Endothelial cell of umbilical vein (primary cell): Measurements from ENCODE around the gene MAPK8. TPM values are rescaled to one million over a fixed set of nuclear protein-coding genes. Genes with fewer than 3 reads are reported as not detected.

Experiments
- BruUV-seq: library from RNA; stranded (reverse); fragments of 400-500 nt; replicated peaks from 2 replicates; lab custom pipeline; 2021; lab: Mats Ljungman, UMichigan
- CTCF ChIA-PET: fragments of 300-600, 350-600 bp; sonication (Branson Sonifier 250); formaldehyde crosslinking; loops from one replicate; lab custom pipeline; 2021; ENCODE audit warnings: antibody characterized with exemption, inconsistent platforms; lab: Charles Lee
- POLR2A ChIA-PET: fragments of 300-600, 350-600 bp; sonication (Branson Sonifier 250); formaldehyde crosslinking; loops from one replicate; lab custom pipeline; 2021; ENCODE audit warnings: antibody characterized with exemption, inconsistent platforms; lab: Charles Lee
- DNase-seq: peaks from one replicate; pipeline ENCODE4 v3.0.0-alpha.2; 2011; ENCODE audit warnings: low read depth, low spot score
- FAIRE-seq: peaks from 2 replicates; lab custom pipeline; 2011; peaks lifted over from hg19 to GRCh38; lab: Jason Lieb, UNC
- H2AFZ ChIP-seq: 2 replicates; pipeline ENCODE4 v1.6.0; 2012; ENCODE audit warnings: low read depth, low read length, control low read depth, inconsistent platforms
- H3K27ac ChIP-seq: 2 replicates; pipeline ENCODE4 v1.5.1; 2011; ENCODE audit warnings: low read depth, mild to moderate bottlenecking, control low read depth, low read length, moderate library complexity; ENCODE audit not compliant: insufficient read depth
- H3K27me3 ChIP-seq, 2 experiments: 2 replicates each; pipeline versions ENCODE4 v1.6.0 to v1.6.1; 2011; ENCODE audit warnings: low read length in 2 of 2, mixed read lengths in 1 of 2; ENCODE audit not compliant: control insufficient read depth in 2 of 2, insufficient read depth in 2 of 2
- H3K36me3 ChIP-seq, 2 experiments: 2 replicates in 1 of 2; 3 replicates in 1 of 2; pipeline ENCODE4 v1.5.1; 2011; ENCODE audit warnings: low read length in 2 of 2, mild to moderate bottlenecking in 1 of 2, moderate library complexity in 1 of 2; ENCODE audit not compliant: control insufficient read depth in 2 of 2, insufficient read depth in 2 of 2; ENCODE audit errors: extremely low read depth in 1 of 2
- H3K4me1 ChIP-seq: 3 replicates; pipeline ENCODE4 v1.5.1; 2011; ENCODE audit warnings: mild to moderate bottlenecking, low read length; ENCODE audit not compliant: control insufficient read depth, insufficient read depth; ENCODE audit errors: extremely low read depth
- H3K4me2 ChIP-seq: 2 replicates; pipeline ENCODE4 v1.6.1; 2011; ENCODE audit warnings: low read length, control low read depth, mixed read lengths; ENCODE audit not compliant: insufficient read depth
- H3K4me3 ChIP-seq, 3 experiments: fragments of 200-600 bp in 1 of 3; sonication (generic), shearing (Covaris generic) in 1 of 3; replicated peaks in 1 of 3; 2 replicates each; pipeline ENCODE4 v1.5.1; 2011 to 2016; ENCODE audit warnings: control low read depth in 3 of 3, low read length in 3 of 3, mild to moderate bottlenecking in 2 of 3, inconsistent platforms in 1 of 3, low read depth in 1 of 3, moderate library complexity in 1 of 3; ENCODE audit not compliant: insufficient read depth in 1 of 3
- H3K79me2 ChIP-seq: 2 replicates; pipeline ENCODE4 v1.6.0; 2012; ENCODE audit warnings: low read length, inconsistent platforms; ENCODE audit not compliant: control insufficient read depth, insufficient read depth
- H3K9ac ChIP-seq: replicated peaks from 2 replicates; pipeline ENCODE3; 2011; ENCODE audit warnings: low read length, control low read depth; ENCODE audit not compliant: insufficient read depth; ENCODE audit errors: extremely low read depth
- H3K9me1 ChIP-seq: replicated peaks from 3 replicates; pipeline ENCODE4 v1.6.0; 2011; ENCODE audit warnings: mild to moderate bottlenecking, low read length; ENCODE audit not compliant: control insufficient read depth, insufficient read depth; ENCODE audit errors: extremely low read depth
- H3K9me3 ChIP-seq: replicated peaks from 2 replicates; pipeline ENCODE4 v1.5.1; 2012; ENCODE audit warnings: low read length, inconsistent platforms; ENCODE audit not compliant: control insufficient read depth, insufficient read depth
- H4K20me1 ChIP-seq: replicated peaks from 2 replicates; pipeline ENCODE3; 2011; ENCODE audit warnings: mild to moderate bottlenecking, low read length; ENCODE audit not compliant: control insufficient read depth, insufficient read depth; ENCODE audit errors: extremely low read depth
- CTCF ChIP-seq, 2 donors: IDR thresholded peaks; 1 replicate in 1 of 2; 2 replicates in 1 of 2; pipeline ENCODE4 v1.5.1; 2011; ENCODE audit warnings: low read length in 2 of 2, mild to moderate bottlenecking in 2 of 2, moderate library complexity in 2 of 2, control low read depth in 1 of 2, inconsistent platforms in 1 of 2, low read depth in 1 of 2; ENCODE audit not compliant: insufficient read depth in 1 of 2; ENCODE audit errors: extremely low read depth in 1 of 2
- EZH2 ChIP-seq: IDR thresholded peaks from 2 replicates; pipeline ENCODE4 v1.6.1; 2012; ENCODE audit warnings: borderline replicate concordance, low read depth, mild to moderate bottlenecking, moderate library complexity, low read length, inconsistent platforms; ENCODE audit not compliant: severe bottlenecking
- FOS ChIP-seq: IDR thresholded peaks from 2 replicates; pipeline ENCODE4 v1.6.1; 2011; ENCODE audit warnings: mild to moderate bottlenecking, low read length, moderate library complexity, borderline replicate concordance; ENCODE audit not compliant: insufficient read depth
- GATA2 ChIP-seq: IDR thresholded peaks from 2 replicates; pipeline ENCODE4 v1.7.0; 2011; ENCODE audit warnings: low read depth, mild to moderate bottlenecking, moderate library complexity, mixed read lengths, low read length; ENCODE audit not compliant: insufficient read length, insufficient read depth
- JUN ChIP-seq: IDR thresholded peaks from 2 replicates; pipeline ENCODE4 v1.6.1; 2011; ENCODE audit warnings: borderline replicate concordance, low read depth; ENCODE audit not compliant: insufficient read length, insufficient read depth
- MAX ChIP-seq: IDR thresholded peaks from 2 replicates; pipeline ENCODE4 v1.6.1; 2011; ENCODE audit not compliant: insufficient read depth, insufficient read length
- MYC ChIP-seq: IDR thresholded peaks from one replicate; pipeline ENCODE4 v1.6.1; 2011; ENCODE audit warnings: mild to moderate bottlenecking, low read depth, low read length
- POLR2A ChIP-seq: IDR thresholded peaks from 2 replicates; pipeline ENCODE4 v1.6.1; 2012; ENCODE audit warnings: low read depth, mild to moderate bottlenecking, control low read depth, low read length
- POLR2AphosphoS5 ChIP-seq: IDR thresholded peaks from 2 replicates; pipeline ENCODE4 v1.6.1; 2012; ENCODE audit warnings: low read depth, mild to moderate bottlenecking, control low read depth, low read length, moderate library complexity; ENCODE audit not compliant: insufficient read depth
- dilution Hi-C: fragments of 300-500 bp; cut with MboI; formaldehyde crosslinking; loops from one replicate; pipeline ENCODE4 v1.15.0; 2019; ENCODE audit warnings: low sequenced_read_pairs; ENCODE audit not compliant: extremely low pct_ligation_motif_present
- intact Hi-C: fragments of 100-400 bp; cut with micrococcal nuclease; formaldehyde crosslinking; loops from one replicate; pipeline ENCODE4 v1.10.0; 2022
- polyA plus RNA-seq, 4 experiments: library from polyadenylated mRNA; depleted of rRNA in 3 of 4; stranded (reverse) in 3 of 4; unstranded in 1 of 4; fragments of >200 nt; gene quantifications; 2 replicates each; pipeline versions ENCODE4 v1.2.1 to v1.2.3, GENCODE V29; 2011 to 2012; ENCODE audit warnings: missing spikeins in 1 of 4
- total RNA-seq: library from RNA; stranded (reverse); gene quantifications from 2 replicates; pipeline ENCODE4 v1.2.3, GENCODE V29; 2021

MAPK8 gene
- total and polyA plus RNA-seq, 2 donors (not counting 3 experiments of a cell fraction or from before 2014, with no cell fraction given): 25.3 to 56.2 TPM

DNA sequence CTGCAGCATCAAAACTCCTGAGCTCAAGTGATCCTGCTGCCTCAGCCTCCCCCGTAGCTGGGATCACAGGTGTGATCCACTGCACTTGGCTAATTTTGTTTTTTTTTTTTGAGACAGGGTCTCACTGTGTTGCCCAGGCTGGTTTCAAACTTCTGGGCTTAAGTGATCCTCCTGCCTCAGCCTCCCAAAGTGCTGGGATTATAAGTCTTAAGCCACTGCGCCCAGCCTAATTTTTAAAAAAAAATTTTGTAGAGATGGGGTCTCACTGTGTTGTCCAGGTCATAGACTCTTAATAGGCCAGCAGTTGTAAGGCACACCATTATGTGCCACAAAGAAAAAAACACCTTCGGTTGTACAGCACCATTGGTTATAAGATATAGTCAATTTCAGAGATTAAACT is 122.4 kb downstream of the MAPK8 start:
- Histone ChIP-seq H3K4me3 (no peak overlapping the region), H3K4me2 (no peak overlapping the region), H3K36me3 (peaks cover 2 to 5% of the 10 kb centered on the region in 2 experiments), H3K4me1 (peaks cover 10% of the 10 kb centered on the region), H4K20me1 (no peaks in the 10 kb centered on the region), H3K9me3 (no peaks in the 10 kb centered on the region), H3K79me2 (no peaks in the 10 kb centered on the region), H3K27me3 (no peaks in the 10 kb centered on the region), H2AFZ (no peak overlapping the region), H3K27ac (no peak overlapping the region), H3K9ac (no peak overlapping the region), H3K9me1 (no peaks in the 10 kb centered on the region)
- dilution Hi-C loops (no loop called here), intact Hi-C loops (no loop called here)
- no TSS peak for BruUV-seq
- CTCF ChIA-PET: no interaction called here
- no peak for FAIRE-seq
- POLR2A ChIA-PET: interaction anchor here (0.5 kb wide), 1 partner anchor 72 kb away, joined by 4 read pairs; no protein-coding TSS in a partner anchor
- TF ChIP-seq MAX (no peak), MYC (no peak), JUN (no peak), FOS (no peak), EZH2 (no peak), CTCF (IDR thresholded peaks at IDR 0.05; ENCODE audit: extremely low read depth in 1 of 2, insufficient read depth in 1 of 2, low read depth in 1 of 2, low read length in 2 of 2) (no peak), POLR2AphosphoS5 (no peak), GATA2 (no peak), POLR2A (no peak)
- no peak for DNase-seq
